H9 (cell line): Measurements from ENCODE around the gene PPM1B. TPM values are rescaled to one million over a fixed set of nuclear protein-coding genes. Genes with fewer than 3 reads are reported as not detected.

Experiments used
- DNase-seq: peaks from one replicate; pipeline ENCODE4 v3.0.0-alpha.2; 2017
- H2AFZ ChIP-seq: one replicate; pipeline ENCODE4 v1.6.1; 2013; ENCODE audit warnings: mild to moderate bottlenecking, low read length, control low read depth, moderate library complexity
- H2AK5ac ChIP-seq: 2 replicates; pipeline ENCODE4 v1.6.1; 2013; ENCODE audit warnings: low read length, control low read depth, mixed read lengths; ENCODE audit not compliant: insufficient read length
- H2BK120ac ChIP-seq: one replicate; pipeline ENCODE4 v1.6.1; 2013; ENCODE audit warnings: low read depth, mild to moderate bottlenecking, low read length, control low read depth, inconsistent platforms; ENCODE audit not compliant: poor library complexity, severe bottlenecking
- H2BK12ac ChIP-seq: 2 replicates; pipeline ENCODE4 v1.6.1; 2013; ENCODE audit warnings: low read length, control low read depth, mixed read lengths, low read depth; ENCODE audit not compliant: insufficient read length
- H2BK15ac ChIP-seq: 2 replicates; pipeline ENCODE4 v1.6.1; 2013; ENCODE audit warnings: low read depth, low read length, control low read depth
- H2BK20ac ChIP-seq: one replicate; pipeline ENCODE4 v1.6.1; 2013; ENCODE audit warnings: low read depth, mild to moderate bottlenecking, low read length, control low read depth, inconsistent platforms; ENCODE audit not compliant: poor library complexity, severe bottlenecking
- H2BK5ac ChIP-seq: 2 replicates; pipeline ENCODE4 v1.6.1; 2013; ENCODE audit warnings: low read length, control low read depth, mixed read lengths; ENCODE audit not compliant: insufficient read length
- H3K14ac ChIP-seq: 2 replicates; pipeline ENCODE4 v1.6.1; 2013; ENCODE audit warnings: low read length, control low read depth; ENCODE audit not compliant: insufficient read depth
- H3K18ac ChIP-seq: 2 replicates; pipeline ENCODE4 v1.6.1; 2013; ENCODE audit warnings: low read depth, mild to moderate bottlenecking, mixed read lengths, low read length, control low read depth; ENCODE audit not compliant: insufficient read length
- H3K23ac ChIP-seq: 2 replicates; pipeline ENCODE4 v1.6.1; 2013; ENCODE audit warnings: low read length, control low read depth, mixed read lengths, low read depth; ENCODE audit not compliant: insufficient read length
- H3K23me2 ChIP-seq: 2 replicates; pipeline ENCODE4 v1.6.1; 2013; ENCODE audit warnings: low read depth, mild to moderate bottlenecking, mixed read lengths, low read length, control low read depth; ENCODE audit not compliant: insufficient read length, poor library complexity, severe bottlenecking
- H3K27ac ChIP-seq: 2 replicates; pipeline ENCODE4 v1.5.1; 2013; ENCODE audit warnings: low read length, control low read depth, mixed read lengths, low read depth; ENCODE audit not compliant: insufficient read length
- H3K27me3 ChIP-seq: 2 replicates; pipeline ENCODE4 v1.6.1; 2013; ENCODE audit warnings: low read length, control low read depth, inconsistent platforms; ENCODE audit not compliant: insufficient read depth
- H3K4ac ChIP-seq: 2 replicates; pipeline ENCODE4 v1.6.1; 2013; ENCODE audit warnings: low read depth, mild to moderate bottlenecking, control low read depth, inconsistent platforms, low read length, moderate library complexity
- H3K4me1 ChIP-seq: 2 replicates; pipeline ENCODE4 v1.6.1; 2013; ENCODE audit warnings: low read length, control low read depth, inconsistent platforms; ENCODE audit not compliant: insufficient read depth
- H3K4me2 ChIP-seq: 2 replicates; pipeline ENCODE4 v1.6.1; 2013; ENCODE audit warnings: low read length, control low read depth, mixed read lengths; ENCODE audit not compliant: insufficient read length, insufficient read depth
- H3K56ac ChIP-seq: 2 replicates; pipeline ENCODE4 v1.6.1; 2013; ENCODE audit warnings: low read depth, mild to moderate bottlenecking, mixed read lengths, low read length, control low read depth; ENCODE audit not compliant: insufficient read length
- H3K79me1 ChIP-seq: 2 replicates; pipeline ENCODE4 v1.6.1; 2013; ENCODE audit warnings: low read depth, mild to moderate bottlenecking, moderate library complexity, low read length, control low read depth, inconsistent platforms; ENCODE audit not compliant: insufficient read depth, poor library complexity, severe bottlenecking
- H3K79me2 ChIP-seq: 2 replicates; pipeline ENCODE4 v1.6.1; 2013; ENCODE audit warnings: low read length, control low read depth, inconsistent platforms; ENCODE audit not compliant: insufficient read depth
- H3K9ac ChIP-seq: 2 replicates; pipeline ENCODE4 v1.6.1; 2013; ENCODE audit warnings: low read length, control low read depth, mixed read lengths; ENCODE audit not compliant: insufficient read length; ENCODE audit errors: extremely low read depth
- H3K9me3 ChIP-seq: one replicate; pipeline ENCODE4 v1.6.1; 2013; ENCODE audit warnings: low read depth, low read length, inconsistent platforms; ENCODE audit not compliant: control insufficient read depth
- H3T11ph ChIP-seq: one replicate; pipeline ENCODE4 v1.6.1; 2013; ENCODE audit warnings: mild to moderate bottlenecking, low read length, control low read depth, inconsistent platforms
- H4K20me1 ChIP-seq: one replicate; pipeline ENCODE4 v1.6.1; 2013; ENCODE audit not compliant: control insufficient read depth, insufficient read length, insufficient read depth
- H4K5ac ChIP-seq: 2 replicates; pipeline ENCODE4 v1.6.1; 2013; ENCODE audit warnings: low read depth, mild to moderate bottlenecking, mixed read lengths, low read length, control low read depth; ENCODE audit not compliant: insufficient read length
- H4K8ac ChIP-seq: replicated peaks from 2 replicates; pipeline ENCODE4 v1.6.1; 2013; ENCODE audit warnings: low read length, control low read depth, mixed read lengths, low read depth; ENCODE audit not compliant: insufficient read length
- H4K91ac ChIP-seq: 2 replicates; pipeline ENCODE4 v1.6.1; 2013; ENCODE audit warnings: low read depth, mild to moderate bottlenecking, moderate library complexity, mixed read lengths, low read length, control low read depth; ENCODE audit not compliant: insufficient read length
- H3K27ac Mint-ChIP-seq, 3 experiments: 2 replicates in 2 of 3; 3 replicates in 1 of 3; pipeline ENCODE4 v1.8.0; 2020 to 2021; ENCODE audit warnings: mixed read lengths in 3 of 3, mild to moderate bottlenecking in 1 of 3, moderate library complexity in 1 of 3
- H3K27me3 Mint-ChIP-seq: 2 replicates; pipeline ENCODE4 v1.8.0; 2021; ENCODE audit warnings: low read depth, mild to moderate bottlenecking, moderate library complexity, mixed read lengths
- H3K36me3 Mint-ChIP-seq, 3 experiments: 2 replicates in 2 of 3; 3 replicates in 1 of 3; pipeline ENCODE4 v1.8.0; 2020 to 2021; ENCODE audit warnings: low read depth in 3 of 3, mixed read lengths in 3 of 3; ENCODE audit not compliant: insufficient read depth in 1 of 3
- H3K4me1 Mint-ChIP-seq, 2 experiments: 2 replicates each; pipeline ENCODE4 v1.8.0; 2020; ENCODE audit warnings: mixed read lengths in 2 of 2
- H3K4me3 Mint-ChIP-seq, 2 experiments: 2 replicates in 1 of 2; 3 replicates in 1 of 2; pipeline ENCODE4 v1.8.0; 2020 to 2021; ENCODE audit warnings: mild to moderate bottlenecking in 2 of 2, mixed read lengths in 2 of 2, moderate library complexity in 1 of 2
- H3K9me3 Mint-ChIP-seq, 2 experiments: 2 replicates in 1 of 2; 3 replicates in 1 of 2; pipeline ENCODE4 v1.8.0; 2020; ENCODE audit warnings: mild to moderate bottlenecking in 2 of 2, mixed read lengths in 2 of 2, moderate library complexity in 1 of 2
- CTCF ChIP-seq: fragments of 200-600 bp; sonication (generic); conservative IDR thresholded peaks from 3 replicates; pipeline ENCODE4 v1.8.0; 2021; ENCODE audit warnings: antibody characterized with exemption, mild to moderate bottlenecking
- WGBS: extraction: QIAGEN DNeasy Blood & Tissue Kit; methylation state at CpG from one replicate; pipeline ENCODE4 v1.1.7; 2013; ENCODE audit warnings: missing lambda C conversion rate, low lambda C conversion rate, mixed read lengths; ENCODE audit not compliant: insufficient read length; ENCODE audit errors: extremely low coverage; 5-methylcytosine and 5-hydroxymethylcytosine counted together
- total RNA-seq: library from RNA; stranded (reverse); gene quantifications from 2 replicates; pipeline ENCODE4 v1.2.1, GENCODE V29; 2021

The PPM1B gene
- total RNA-seq, 1 experiment from 2014 or later, result 156 TPM

GRCh38 chr2:44164617-44165016, 4.1 kb upstream of the PPM1B start:
- no peaks in the 10 kb centered on the region for H3K27me3 Mint-ChIP-seq
- H3K23me2 ChIP-seq, result peaks cover 4% of the 10 kb centered on the region
- H3K4ac ChIP-seq, result no peak overlapping the region
- DNase-seq, result no peak
- H3K23ac ChIP-seq, result no peak overlapping the region
- peaks cover 14 to 19% of the 10 kb centered on the region in 2 experiments for H3K4me1 Mint-ChIP-seq
- no peak overlapping the region for H2AFZ ChIP-seq
- no peaks in the 10 kb centered on the region for H3K79me1 ChIP-seq
- H4K91ac ChIP-seq, result no peak overlapping the region
- H2BK15ac ChIP-seq, result no peak overlapping the region
- no peak overlapping the region for H2BK5ac ChIP-seq
- H3T11ph ChIP-seq, result no peak overlapping the region
- H3K14ac ChIP-seq, result no peak overlapping the region
- H3K9me3 Mint-ChIP-seq, result peaks cover 23 to 34% of the 10 kb centered on the region in 2 experiments
- peaks cover 3% of the 10 kb centered on the region; the same call in 1 of the 2 replicates for H3K4me1 ChIP-seq
- H2AK5ac ChIP-seq, result no peak overlapping the region
- no peaks in the 10 kb centered on the region for H3K9me3 ChIP-seq
- WGBS, result no CpG with 5 or more reads among the region's 3 CpGs
- H2BK12ac ChIP-seq, result no peak overlapping the region
- H3K4me3 Mint-ChIP-seq, result no peak overlapping the region
- H2BK20ac ChIP-seq, result no peak overlapping the region
- H4K8ac ChIP-seq, result no peak overlapping the region
- no peak overlapping the region for H2BK120ac ChIP-seq
- H3K9ac ChIP-seq, result no peak overlapping the region
- no peak overlapping the region for H3K4me2 ChIP-seq
- H3K36me3 Mint-ChIP-seq, result peaks cover 15 to 36% (median 17%) of the 10 kb centered on the region in 3 experiments
- no peaks in the 10 kb centered on the region for H4K20me1 ChIP-seq
- no peaks in the 10 kb centered on the region for H3K27me3 ChIP-seq
- H3K18ac ChIP-seq, result no peak overlapping the region
- no peak overlapping the region for H4K5ac ChIP-seq
- no peak overlapping the region for H3K56ac ChIP-seq
- H3K27ac ChIP-seq, result no peak overlapping the region
- no peak for TF ChIP-seq CTCF
- H3K79me2 ChIP-seq, result peaks cover 7% of the 10 kb centered on the region
- no peak overlapping the region for H3K27ac Mint-ChIP-seq
